Colonic mucosa (tissue), 4 donors: ENCODE data around the gene NAGPA. TPM values are rescaled to one million over a fixed set of nuclear protein-coding genes. Genes with fewer than 3 reads are reported as not detected.

Source experiments
- DNase-seq: peaks from one replicate; pipeline ENCODE4 v3.0.0-alpha.2; 2020
- H3K27ac ChIP-seq: fragments of 200-600 bp; one replicate; pipeline ENCODE4 v1.8.0; 2021
- H3K27me3 ChIP-seq: fragments of 200-600 bp; one replicate; pipeline ENCODE4 v1.8.0; 2021
- H3K36me3 ChIP-seq: fragments of 200-600 bp; one replicate; pipeline ENCODE4 v1.8.0; 2021
- H3K4me1 ChIP-seq: fragments of 200-600 bp; one replicate; pipeline ENCODE4 v1.8.0; 2021; ENCODE audit warnings: mild to moderate bottlenecking
- H3K4me3 ChIP-seq: fragments of 200-600 bp; one replicate; pipeline ENCODE4 v1.8.0; 2021
- H3K9ac ChIP-seq, 2 donors: one replicate each; pipeline ENCODE4 v1.7.0; 2013; ENCODE audit warnings: control low read depth in 2 of 2, low read depth in 2 of 2, low read length in 2 of 2
- H3K9me3 ChIP-seq: fragments of 200-600 bp; one replicate; pipeline ENCODE4 v1.8.0; 2021
- intact Hi-C: fragments of 100-400 bp; cut with DNase I; formaldehyde crosslinking; loops from one replicate; pipeline ENCODE4 v1.14.1; 2022
- total RNA-seq, 2 donors: library from RNA; stranded (reverse); fragmentation: NEBNext Ultra II Directional in 1 of 2; extraction: Animal tissue kit (Norgen Biotek cat#: 25700) in 1 of 2; gene quantifications; one replicate each; pipeline ENCODE4 v1.2.1, GENCODE V29; 2021
- TF ChIP-seq, protein P1 (sequence below): fragments of 200-600 bp; IDR thresholded peaks from one replicate; pipeline ENCODE4 v1.8.0; 2022; ENCODE audit warnings: antibody characterized with exemption, mild to moderate bottlenecking
- donor health status: healthy.
- donor health status: DM: no; HTN: no; CAD: no.
- donor health status: DM: no; HTN: no; CAD: no.

NAGPA gene
- total RNA-seq, 2 donors from 2014 or later, result 18.6 to 20.6 TPM

DNA sequence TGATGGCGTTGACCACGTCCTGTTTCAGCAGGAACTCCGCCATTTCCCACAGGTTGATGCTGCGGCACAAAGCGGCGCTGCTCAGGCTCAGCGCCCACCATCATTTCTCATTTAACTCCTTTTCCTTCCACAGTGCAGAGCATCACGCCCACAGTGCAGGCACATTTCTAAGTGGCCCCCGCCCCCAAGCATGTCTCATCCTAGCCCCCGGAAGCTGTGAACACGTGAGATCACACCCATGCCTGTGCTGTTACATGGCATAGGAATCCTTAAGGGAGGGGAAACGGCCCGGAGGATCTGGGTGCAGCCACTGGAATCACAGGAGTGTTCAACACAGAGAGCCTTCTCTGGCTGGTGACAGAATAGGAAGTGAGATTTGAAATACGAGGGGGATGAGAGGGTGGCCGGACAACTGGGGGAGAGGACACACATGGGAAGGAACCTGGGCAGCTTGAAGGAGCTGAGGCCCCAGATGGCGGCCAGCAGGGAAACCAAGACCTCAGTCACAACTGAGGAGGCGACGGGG is 4.7 kb downstream of the NAGPA start:
- no peaks in the 10 kb centered on the region for H3K27me3 ChIP-seq
- no peaks in the 10 kb centered on the region for H3K9me3 ChIP-seq
- no peak overlapping the region for H3K27ac ChIP-seq
- H3K36me3 ChIP-seq, result no peaks in the 10 kb centered on the region
- peaks cover 7% of the 10 kb centered on the region for H3K4me1 ChIP-seq
- TF ChIP-seq, protein P1, sequence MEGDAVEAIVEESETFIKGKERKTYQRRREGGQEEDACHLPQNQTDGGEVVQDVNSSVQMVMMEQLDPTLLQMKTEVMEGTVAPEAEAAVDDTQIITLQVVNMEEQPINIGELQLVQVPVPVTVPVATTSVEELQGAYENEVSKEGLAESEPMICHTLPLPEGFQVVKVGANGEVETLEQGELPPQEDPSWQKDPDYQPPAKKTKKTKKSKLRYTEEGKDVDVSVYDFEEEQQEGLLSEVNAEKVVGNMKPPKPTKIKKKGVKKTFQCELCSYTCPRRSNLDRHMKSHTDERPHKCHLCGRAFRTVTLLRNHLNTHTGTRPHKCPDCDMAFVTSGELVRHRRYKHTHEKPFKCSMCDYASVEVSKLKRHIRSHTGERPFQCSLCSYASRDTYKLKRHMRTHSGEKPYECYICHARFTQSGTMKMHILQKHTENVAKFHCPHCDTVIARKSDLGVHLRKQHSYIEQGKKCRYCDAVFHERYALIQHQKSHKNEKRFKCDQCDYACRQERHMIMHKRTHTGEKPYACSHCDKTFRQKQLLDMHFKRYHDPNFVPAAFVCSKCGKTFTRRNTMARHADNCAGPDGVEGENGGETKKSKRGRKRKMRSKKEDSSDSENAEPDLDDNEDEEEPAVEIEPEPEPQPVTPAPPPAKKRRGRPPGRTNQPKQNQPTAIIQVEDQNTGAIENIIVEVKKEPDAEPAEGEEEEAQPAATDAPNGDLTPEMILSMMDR, result no peak
- no peak overlapping the region for H3K4me3 ChIP-seq
- H3K9ac ChIP-seq, result no peak overlapping the region
- intact Hi-C loops, result no loop called here
- no peak for DNase-seq

DNA sequence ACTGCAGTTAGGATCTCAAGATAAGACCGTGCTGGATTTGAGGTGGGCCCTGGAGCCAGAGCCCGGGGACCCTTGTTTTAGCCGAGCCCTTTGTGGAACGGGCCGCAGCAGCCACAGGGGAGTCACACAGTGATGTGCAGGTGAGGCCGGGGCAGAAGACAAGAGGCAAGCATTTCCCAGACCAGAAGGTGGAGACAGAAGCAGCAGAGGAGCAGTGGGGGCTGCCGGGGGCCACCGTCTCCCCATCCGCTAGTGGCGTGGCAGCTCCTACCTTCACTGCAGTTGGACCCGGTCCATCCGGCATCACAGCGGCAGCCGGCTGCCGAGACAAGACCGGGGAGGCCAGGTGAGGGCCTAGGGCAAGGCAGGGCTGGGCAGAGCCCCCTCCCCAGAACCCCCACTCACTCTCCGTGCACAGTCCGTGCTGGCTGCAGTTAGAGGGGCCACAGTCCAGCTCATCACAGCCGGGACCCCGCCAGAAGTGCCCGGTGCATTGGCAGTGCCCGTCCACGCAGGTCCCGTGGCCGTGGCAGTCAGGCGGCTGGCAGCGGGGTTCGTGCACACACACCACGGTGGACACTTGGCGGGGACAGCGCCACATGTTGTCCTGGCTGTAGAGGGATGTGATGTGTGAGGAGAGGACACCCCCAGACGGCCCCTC is 6.0 kb downstream of the NAGPA start:
- Histone ChIP-seq H3K36me3 (no peaks in the 10 kb centered on the region), H3K4me1 (peaks cover 2% of the 10 kb centered on the region), H3K9me3 (no peaks in the 10 kb centered on the region), H3K27me3 (no peaks in the 10 kb centered on the region), H3K27ac (no peak overlapping the region), H3K4me3 (no peak overlapping the region), H3K9ac (no peak overlapping the region)
- DNase-seq, result no peak
- TF ChIP-seq, protein P1, result no peak
- intact Hi-C loops, result no loop called here

DNA sequence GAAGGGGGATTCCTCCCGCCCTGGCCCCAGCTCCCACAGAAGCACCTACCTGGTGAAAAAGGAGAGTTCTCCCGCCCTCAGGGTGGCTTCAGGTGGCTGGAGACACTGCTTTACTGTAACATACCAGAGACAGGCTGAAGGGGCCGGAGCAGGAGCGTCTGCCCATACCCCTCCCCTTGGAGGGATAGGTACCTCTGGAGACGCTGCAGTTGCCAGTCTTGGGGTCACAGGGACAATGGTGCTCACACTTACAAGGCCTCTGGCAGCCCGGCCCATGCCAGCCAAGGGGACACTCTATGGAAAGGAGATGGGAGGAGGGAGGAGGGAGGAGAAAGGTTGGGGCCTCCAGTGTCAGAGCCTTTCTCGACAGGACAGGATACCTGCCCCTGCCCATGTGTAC is 6.6 kb downstream of the NAGPA start:
- H3K9me3 ChIP-seq, result no peaks in the 10 kb centered on the region
- intact Hi-C loops, result no loop called here
- H3K9ac ChIP-seq, result no peak overlapping the region
- H3K4me3 ChIP-seq, result no peak overlapping the region
- no peaks in the 10 kb centered on the region for H3K36me3 ChIP-seq
- DNase-seq, result no peak
- H3K27ac ChIP-seq, result no peak overlapping the region
- no peaks in the 10 kb centered on the region for H3K27me3 ChIP-seq
- TF ChIP-seq, protein P1, result no peak
- H3K4me1 ChIP-seq, result no peaks in the 10 kb centered on the region

DNA sequence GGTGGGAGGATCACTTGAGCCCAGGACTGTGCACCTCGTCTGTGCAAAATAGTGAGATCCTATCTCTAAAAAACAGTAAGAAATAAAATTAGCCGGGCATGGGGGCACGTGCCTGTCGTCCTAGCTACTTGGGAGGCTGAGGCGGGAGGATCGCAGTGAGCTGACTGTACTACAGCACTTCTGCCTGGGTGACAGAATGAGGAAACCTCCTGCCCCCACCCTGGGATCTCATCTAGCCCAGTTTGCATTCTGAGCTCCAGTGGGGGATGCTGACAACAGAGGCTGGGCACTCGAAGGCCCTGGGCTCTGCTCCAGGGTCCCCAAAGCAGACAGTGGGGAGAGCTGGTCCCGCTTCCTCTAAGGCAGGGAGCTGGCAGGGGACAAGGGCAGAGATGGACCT is 7.1 kb downstream of the NAGPA start:
- Histone ChIP-seq H3K36me3 (no peaks in the 10 kb centered on the region), H3K9ac (no peak overlapping the region), H3K4me1 (no peaks in the 10 kb centered on the region), H3K9me3 (no peaks in the 10 kb centered on the region), H3K4me3 (no peak overlapping the region), H3K27ac (no peak overlapping the region), H3K27me3 (no peaks in the 10 kb centered on the region)
- DNase-seq, result no peak
- TF ChIP-seq, protein P1, result no peak
- intact Hi-C loops, result no loop called here

DNA sequence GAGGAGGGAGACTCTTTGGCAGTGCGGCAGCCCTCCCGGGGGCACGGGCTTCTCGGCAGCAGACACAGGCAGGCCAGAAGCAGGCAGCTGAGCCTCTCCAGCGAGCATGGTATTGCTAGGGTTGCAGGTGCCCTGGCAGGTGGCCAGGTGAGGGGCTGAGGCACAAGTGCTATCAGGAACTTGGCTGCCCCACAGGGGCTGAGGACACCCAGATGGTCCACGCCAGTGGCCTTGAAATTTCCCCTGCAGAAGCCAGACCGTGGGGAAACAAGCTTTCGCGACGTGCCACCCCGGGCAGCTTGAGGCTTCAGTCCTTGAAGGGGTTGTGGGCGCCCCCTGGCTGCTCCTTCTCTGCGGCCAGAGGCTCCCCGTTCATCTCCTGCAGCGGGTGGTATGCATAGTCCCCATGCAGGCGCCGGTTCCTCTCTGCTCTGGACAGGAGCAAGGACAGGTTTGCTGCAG is 8.5 kb downstream of the NAGPA start:
- intact Hi-C loops, result no loop called here
- H3K27me3 ChIP-seq, result no peaks in the 10 kb centered on the region
- H3K4me3 ChIP-seq, result no peak overlapping the region
- no peaks in the 10 kb centered on the region for H3K36me3 ChIP-seq
- H3K9me3 ChIP-seq, result no peaks in the 10 kb centered on the region
- TF ChIP-seq, protein P1, result no peak
- no peaks in the 10 kb centered on the region for H3K4me1 ChIP-seq
- H3K27ac ChIP-seq, result no peak overlapping the region
- peak; percentile 42 for DNase-seq
- no peak overlapping the region for H3K9ac ChIP-seq
